ENCODE data around the gene SLC19A1. TPM values are rescaled to one million over a fixed set of nuclear protein-coding genes. Genes with fewer than 3 reads are reported as not detected.
A peak's percentile ranks its signal among the peaks of the same experiment; 100 is the strongest.

Gene SLC19A1
- total RNA-seq, 1 donor from 2014 or later: 8.2 TPM

- ATAC-seq (no peak), DNase-seq (ENCODE audit: missing footprints) (no peak)
- intact Hi-C loops (cut with DNase I): no loop called here
These were observed 49.5 kb downstream of the SLC19A1 start for GRCh38 chr21:45492765-45493164.

- ATAC-seq: no peak
- no peak for DNase-seq (ENCODE audit: missing footprints)
- intact Hi-C loops (cut with DNase I): no loop called here
These were observed 50.6 kb downstream of the SLC19A1 start for GRCh38 chr21:45491623-45492022.

GRCh38 chr21:45491056-45491455 lies 51.2 kb downstream of the SLC19A1 start:
- DNase-seq (ENCODE audit: missing footprints) (no peak), ATAC-seq (no peak)
- intact Hi-C loops (cut with DNase I): no loop called here

GRCh38 chr21:45490049-45490731 lies 52.0 kb downstream of the SLC19A1 start:
- no peak for ATAC-seq
- DNase-seq (ENCODE audit: missing footprints): no peak
- intact Hi-C loops (cut with DNase I): no loop called here

- DNase-seq (ENCODE audit: missing footprints) (no peak), ATAC-seq (no peak)
- intact Hi-C loops (cut with DNase I): no loop called here
These were observed 52.6 kb downstream of the SLC19A1 start for GRCh38 chr21:45489722-45489982.

- no peak for DNase-seq (ENCODE audit: missing footprints)
- intact Hi-C loops (cut with DNase I): no loop called here
- ATAC-seq: no peak
These were observed 53.1 kb downstream of the SLC19A1 start for GRCh38 chr21:45488931-45489721.

- ATAC-seq (no peak), DNase-seq (ENCODE audit: missing footprints) (no peak)
- intact Hi-C loops (cut with DNase I): no loop called here
These were observed 54.2 kb downstream of the SLC19A1 start for GRCh38 chr21:45487891-45488600.

- DNase-seq (ENCODE audit: missing footprints): no peak
- ATAC-seq: no peak
- intact Hi-C loops (cut with DNase I): no loop called here
These were observed 55.0 kb downstream of the SLC19A1 start for GRCh38 chr21:45487161-45487806.

- no peak for ATAC-seq
- intact Hi-C loops (cut with DNase I): no loop called here
- DNase-seq (ENCODE audit: missing footprints): peak; percentile 62
These were observed 55.6 kb downstream of the SLC19A1 start for GRCh38 chr21:45486443-45487160.

GRCh38 chr21:45485686-45486442 lies 56.4 kb downstream of the SLC19A1 start:
- ATAC-seq (no peak), DNase-seq (ENCODE audit: missing footprints) (peak; percentile 61)
- intact Hi-C loops (cut with DNase I): no loop called here

- peak; percentile 44 for DNase-seq (ENCODE audit: missing footprints)
- intact Hi-C loops (cut with DNase I): no loop called here
- no peak for ATAC-seq
These were observed 57.9 kb downstream of the SLC19A1 start for GRCh38 chr21:45484318-45484717.

- DNase-seq (ENCODE audit: missing footprints) (peak; percentile 77), ATAC-seq (no peak)
- intact Hi-C loops (cut with DNase I): no loop called here
These were observed 59.1 kb downstream of the SLC19A1 start for GRCh38 chr21:45482899-45483821.

- ATAC-seq: no peak
- peak; percentile 64 for DNase-seq (ENCODE audit: missing footprints)
- intact Hi-C loops (cut with DNase I): no loop called here
These were observed 60.0 kb downstream of the SLC19A1 start for GRCh38 chr21:45481977-45482898.

- ATAC-seq (no peak), DNase-seq (ENCODE audit: missing footprints) (peak; percentile 55)
- intact Hi-C loops (cut with DNase I): no loop called here
These were observed 60.7 kb downstream of the SLC19A1 start for GRCh38 chr21:45481566-45481965.

GRCh38 chr21:45480701-45481500 lies 61.3 kb downstream of the SLC19A1 start:
- ATAC-seq (no peak), DNase-seq (ENCODE audit: missing footprints) (peak; percentile 60)
- intact Hi-C loops (cut with DNase I): no loop called here
